ENCODE data around the gene LSM3.

The LSM3 gene

DNA sequence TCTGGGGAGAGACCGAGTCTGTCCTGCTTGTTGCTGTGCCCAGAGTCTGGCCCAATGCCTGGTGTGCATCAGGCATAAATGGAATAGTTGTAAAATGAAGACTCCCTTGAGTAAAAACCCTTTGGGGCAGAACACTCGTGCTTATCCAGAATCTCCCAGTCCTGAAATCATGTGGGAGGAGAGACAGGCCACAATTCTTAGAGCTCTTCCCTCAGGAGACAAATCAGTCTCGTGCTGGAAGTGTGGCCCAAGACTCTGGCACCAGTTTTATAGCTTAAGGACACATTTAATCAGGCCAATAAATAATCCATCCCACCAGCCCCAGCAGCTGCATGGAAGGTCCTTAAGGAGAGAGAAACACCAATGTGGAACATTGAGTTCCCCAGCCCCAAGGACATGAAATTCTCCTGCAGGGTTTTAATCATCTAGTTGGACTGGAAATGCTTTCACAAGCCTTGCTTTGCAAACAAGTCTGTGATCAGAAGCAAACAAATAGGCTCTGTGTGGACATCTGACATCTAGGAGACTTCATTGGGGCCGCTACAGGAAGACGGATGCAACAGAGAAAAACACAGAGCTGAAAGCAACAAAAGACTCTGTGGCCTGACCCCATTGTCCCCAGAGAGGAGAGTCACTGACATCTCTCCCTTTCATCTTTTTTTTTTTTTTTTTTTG is 70.4 kb downstream of the LSM3 start:
- TF ChIP-seq, protein P1, sequence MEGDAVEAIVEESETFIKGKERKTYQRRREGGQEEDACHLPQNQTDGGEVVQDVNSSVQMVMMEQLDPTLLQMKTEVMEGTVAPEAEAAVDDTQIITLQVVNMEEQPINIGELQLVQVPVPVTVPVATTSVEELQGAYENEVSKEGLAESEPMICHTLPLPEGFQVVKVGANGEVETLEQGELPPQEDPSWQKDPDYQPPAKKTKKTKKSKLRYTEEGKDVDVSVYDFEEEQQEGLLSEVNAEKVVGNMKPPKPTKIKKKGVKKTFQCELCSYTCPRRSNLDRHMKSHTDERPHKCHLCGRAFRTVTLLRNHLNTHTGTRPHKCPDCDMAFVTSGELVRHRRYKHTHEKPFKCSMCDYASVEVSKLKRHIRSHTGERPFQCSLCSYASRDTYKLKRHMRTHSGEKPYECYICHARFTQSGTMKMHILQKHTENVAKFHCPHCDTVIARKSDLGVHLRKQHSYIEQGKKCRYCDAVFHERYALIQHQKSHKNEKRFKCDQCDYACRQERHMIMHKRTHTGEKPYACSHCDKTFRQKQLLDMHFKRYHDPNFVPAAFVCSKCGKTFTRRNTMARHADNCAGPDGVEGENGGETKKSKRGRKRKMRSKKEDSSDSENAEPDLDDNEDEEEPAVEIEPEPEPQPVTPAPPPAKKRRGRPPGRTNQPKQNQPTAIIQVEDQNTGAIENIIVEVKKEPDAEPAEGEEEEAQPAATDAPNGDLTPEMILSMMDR (IDR thresholded peaks at IDR 0.05; ENCODE audit: extremely low read depth, insufficient read depth, missing control alignments): no peak
- DNase-seq (ENCODE audit: low spot score): no peak

More for the DNA sequence above, 70.4 kb downstream of the LSM3 start:
- in situ Hi-C loops (cut with MboI; ENCODE audit: low pct_unique_long_range_greater_than_20kb, low sequenced_read_pairs, unreplicated experiment): no loop called here
